HEK293 (cell line): ENCODE data around the gene DENND5A.

Experiments
- CTCF ChIA-PET: fragments of 350-600 bp; formaldehyde crosslinking; extraction: SDS; loops from one replicate; lab custom pipeline; 2021; ENCODE audit warnings: antibody characterized with exemption; lab: Yijun Ruan, JAX
- POLR2A ChIA-PET: fragments of 300-600 bp; formaldehyde crosslinking; extraction: SDS; loops from one replicate; lab custom pipeline; 2020; ENCODE audit warnings: antibody characterized with exemption, inconsistent platforms; lab: Yijun Ruan, JAX
- H3K27ac ChIP-seq: fragments of 200-500 bp; sonication (Bioruptor generic); 2 replicates; pipeline ENCODE4 v1.5.1; 2014; ENCODE audit warnings: low read depth, low read length, control low read depth, inconsistent platforms; ENCODE audit errors: extremely low read depth
- H3K36me3 ChIP-seq, 2 experiments: fragments of 200-500 bp in 1 of 2; sonication (Bioruptor generic) in 1 of 2; 1 replicate in 1 of 2; 2 replicates in 1 of 2; pipeline ENCODE4 v1.5.1; 2014 to 2017; ENCODE audit warnings: inconsistent platforms in 2 of 2, low read length in 2 of 2; ENCODE audit not compliant: control insufficient read depth in 2 of 2, insufficient read depth in 1 of 2
- H3K4me1 ChIP-seq: fragments of 200-500 bp; sonication (Bioruptor generic); 2 replicates; pipeline ENCODE4 v1.5.1; 2014; ENCODE audit warnings: mild to moderate bottlenecking, low read length, inconsistent platforms; ENCODE audit not compliant: control insufficient read depth, insufficient read depth
- H3K4me3 ChIP-seq: 2 replicates; pipeline ENCODE4 v1.5.1; 2011; ENCODE audit warnings: low read depth, mild to moderate bottlenecking, control low read depth, low read length, moderate library complexity
- H3K9me3 ChIP-seq: fragments of 200-500 bp; sonication (Bioruptor generic); 2 replicates; pipeline ENCODE4 v1.5.1; 2014; ENCODE audit warnings: low read depth, low read length, inconsistent platforms; ENCODE audit not compliant: control insufficient read depth, insufficient read depth
- HOXA7 ChIP-seq: sonication (generic); formaldehyde crosslinking; IDR thresholded peaks from 2 replicates; pipeline ENCODE4 v1.8.1; 2022; ENCODE audit warnings: missing genetic modification reagents, borderline replicate concordance
- HOXD13 ChIP-seq: sonication (generic); formaldehyde crosslinking; IDR thresholded peaks from 2 replicates; pipeline ENCODE4 v1.8.0; 2022; ENCODE audit warnings: missing genetic modification reagents, borderline replicate concordance
- SCRT2 ChIP-seq: fragments of 450-650 bp; formaldehyde crosslinking; IDR thresholded peaks from 2 replicates; pipeline ENCODE4 v1.5.1; 2016; ENCODE audit warnings: missing biosample characterization, missing genetic modification characterization
- TCF7L2 ChIP-seq: IDR thresholded peaks from 2 replicates; pipeline ENCODE4 v1.6.1; 2011; ENCODE audit warnings: low read depth, mild to moderate bottlenecking, inconsistent platforms, low read length, moderate library complexity, borderline replicate concordance
- YY2 ChIP-seq: fragments of 450-650 bp; formaldehyde crosslinking; IDR thresholded peaks from 2 replicates; pipeline ENCODE4 v1.5.1; 2016; ENCODE audit warnings: missing biosample characterization, missing genetic modification characterization
- ZBTB1 ChIP-seq: fragments of 450-650 bp; formaldehyde crosslinking; IDR thresholded peaks from 2 replicates; pipeline ENCODE4 v1.5.1; 2016; ENCODE audit warnings: missing biosample characterization, missing genetic modification characterization
- ZBTB21 ChIP-seq: fragments of 450-650 bp; formaldehyde crosslinking; IDR thresholded peaks from 2 replicates; pipeline ENCODE4 v1.5.1; 2017; ENCODE audit warnings: missing biosample characterization, missing genetic modification characterization
- ZEB2 ChIP-seq: fragments of 450-650 bp; formaldehyde crosslinking; IDR thresholded peaks from 2 replicates; pipeline ENCODE4 v1.5.1; 2016; ENCODE audit warnings: missing biosample characterization, missing genetic modification characterization
- ZNF174 ChIP-seq: fragments of 450-650 bp; formaldehyde crosslinking; IDR thresholded peaks from 2 replicates; pipeline ENCODE4 v1.5.0; 2017; ENCODE audit warnings: missing biosample characterization, mild to moderate bottlenecking, missing genetic modification characterization
- ZNF248 ChIP-seq: fragments of 450-650 bp; formaldehyde crosslinking; IDR thresholded peaks from 2 replicates; pipeline ENCODE4 v1.5.1; 2017; ENCODE audit warnings: missing biosample characterization, missing genetic modification characterization
- ZNF335 ChIP-seq: fragments of 450-650 bp; formaldehyde crosslinking; conservative IDR thresholded peaks from 2 replicates; pipeline ENCODE4 v1.5.1; 2016; ENCODE audit warnings: missing biosample characterization, missing genetic modification characterization
- ZNF514 ChIP-seq: fragments of 450-650 bp; formaldehyde crosslinking; IDR thresholded peaks from 2 replicates; pipeline ENCODE4 v1.5.1; 2016; ENCODE audit warnings: missing biosample characterization, missing genetic modification characterization
- ZNF560 ChIP-seq: fragments of 450-650 bp; formaldehyde crosslinking; IDR thresholded peaks from 2 replicates; pipeline ENCODE4 v1.5.1; 2017; ENCODE audit warnings: missing biosample characterization, missing genetic modification characterization, borderline replicate concordance
- TF ChIP-seq, protein P1 (sequence below): fragments of 450-650 bp; formaldehyde crosslinking; IDR thresholded peaks from 2 replicates; pipeline ENCODE4 v1.5.1; 2016; ENCODE audit warnings: missing biosample characterization, missing genetic modification characterization
- TF ChIP-seq, protein P2 (sequence below): fragments of 450-650 bp; formaldehyde crosslinking; IDR thresholded peaks from 2 replicates; pipeline ENCODE4 v1.5.1; 2017; ENCODE audit warnings: missing biosample characterization, mild to moderate bottlenecking, missing genetic modification characterization, moderate library complexity
- TF ChIP-seq, protein P3 (sequence below): fragments of 450-650 bp; formaldehyde crosslinking; IDR thresholded peaks from 2 replicates; pipeline ENCODE4 v1.5.1; 2016; ENCODE audit warnings: missing biosample characterization, missing genetic modification characterization
- TF ChIP-seq, protein P4 (sequence below): fragments of 450-650 bp; formaldehyde crosslinking; IDR thresholded peaks from 2 replicates; pipeline ENCODE4 v1.5.1; 2017; ENCODE audit warnings: missing biosample characterization, missing genetic modification characterization

Gene DENND5A

DNA sequence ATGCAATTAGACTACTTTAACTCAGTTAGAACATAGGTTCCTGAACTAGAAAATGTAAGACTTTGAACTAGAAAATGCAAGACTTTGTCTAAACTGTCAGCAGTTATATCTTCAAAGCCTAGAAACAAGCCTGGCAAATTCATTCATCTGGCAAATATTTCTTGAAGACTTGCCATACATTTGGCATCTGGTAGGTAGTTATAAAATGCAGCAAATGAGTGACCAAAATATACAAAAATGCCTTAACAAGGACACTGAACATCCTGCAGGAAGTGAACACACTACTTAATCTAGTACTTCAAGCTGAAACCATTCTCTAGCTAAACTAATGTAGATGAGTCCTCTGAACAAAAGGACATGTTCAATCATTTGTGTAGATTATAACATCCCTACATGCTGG lies 89.0 kb downstream of the DENND5A start (continued):
- TF ChIP-seq ZEB2 (tag by site-specific recombination) (no peak), TCF7L2 (no peak), ZNF514 (no peak), ZNF174 (tag by site-specific recombination) (no peak), HOXD13 (CRISPR knock-in tag) (no peak)
- TF ChIP-seq, protein P1, sequence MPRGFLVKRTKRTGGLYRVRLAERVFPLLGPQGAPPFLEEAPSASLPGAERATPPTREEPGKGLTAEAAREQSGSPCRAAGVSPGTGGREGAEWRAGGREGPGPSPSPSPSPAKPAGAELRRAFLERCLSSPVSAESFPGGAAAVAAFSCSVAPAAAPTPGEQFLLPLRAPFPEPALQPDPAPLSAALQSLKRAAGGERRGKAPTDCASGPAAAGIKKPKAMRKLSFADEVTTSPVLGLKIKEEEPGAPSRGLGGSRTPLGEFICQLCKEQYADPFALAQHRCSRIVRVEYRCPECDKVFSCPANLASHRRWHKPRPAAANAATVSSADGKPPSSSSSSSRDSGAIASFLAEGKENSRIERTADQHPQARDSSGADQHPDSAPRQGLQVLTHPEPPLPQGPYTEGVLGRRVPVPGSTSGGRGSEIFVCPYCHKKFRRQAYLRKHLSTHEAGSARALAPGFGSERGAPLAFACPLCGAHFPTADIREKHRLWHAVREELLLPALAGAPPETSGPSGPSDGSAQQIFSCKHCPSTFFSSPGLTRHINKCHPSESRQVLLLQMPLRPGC (tag by site-specific recombination), result no peak
- TF ChIP-seq, all 188 proteins: peak for 0

DNA sequence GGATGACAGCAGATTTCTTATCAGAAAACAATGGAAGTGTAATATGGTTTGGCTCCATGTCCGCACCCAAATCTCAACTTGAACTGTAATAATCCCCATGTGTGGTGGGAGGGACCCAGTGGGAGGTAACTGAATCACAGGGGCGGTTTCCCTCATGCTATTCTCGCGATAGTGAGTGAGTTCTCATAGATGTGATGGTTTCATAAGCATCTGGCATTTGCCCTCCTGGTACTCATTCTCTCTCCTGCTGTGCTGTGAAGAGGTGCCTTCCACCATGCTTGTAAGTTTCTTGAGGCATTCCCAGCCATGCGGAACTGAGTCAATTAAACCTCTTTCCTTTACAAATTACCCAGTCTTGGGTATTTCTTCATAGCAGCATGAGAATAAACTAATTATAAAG lies 92.8 kb downstream of the DENND5A start:
- Histone ChIP-seq H3K36me3 (peaks cover 5 to 64% of the 10 kb centered on the region in 2 experiments; a peak in 2 of 3 replicates), H3K9me3 (no peaks in the 10 kb centered on the region), H3K27ac (no peak overlapping the region), H3K4me1 (no peaks in the 10 kb centered on the region), H3K4me3 (no peak overlapping the region)
- CTCF ChIA-PET, result no interaction called here
- TF ChIP-seq, protein P2, sequence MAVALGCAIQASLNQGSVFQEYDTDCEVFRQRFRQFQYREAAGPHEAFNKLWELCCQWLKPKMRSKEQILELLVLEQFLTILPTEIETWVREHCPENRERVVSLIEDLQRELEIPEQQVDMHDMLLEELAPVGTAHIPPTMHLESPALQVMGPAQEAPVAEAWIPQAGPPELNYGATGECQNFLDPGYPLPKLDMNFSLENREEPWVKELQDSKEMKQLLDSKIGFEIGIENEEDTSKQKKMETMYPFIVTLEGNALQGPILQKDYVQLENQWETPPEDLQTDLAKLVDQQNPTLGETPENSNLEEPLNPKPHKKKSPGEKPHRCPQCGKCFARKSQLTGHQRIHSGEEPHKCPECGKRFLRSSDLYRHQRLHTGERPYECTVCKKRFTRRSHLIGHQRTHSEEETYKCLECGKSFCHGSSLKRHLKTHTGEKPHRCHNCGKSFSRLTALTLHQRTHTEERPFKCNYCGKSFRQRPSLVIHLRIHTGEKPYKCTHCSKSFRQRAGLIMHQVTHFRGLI (tag by site-specific recombination), result no peak
- no peak for TF ChIP-seq ZNF335
- TF ChIP-seq ZBTB1 (tag by site-specific recombination), result no peak
- no peak for TF ChIP-seq HOXA7 (CRISPR knock-in tag)
- TF ChIP-seq YY2 (tag by site-specific recombination), result no peak
- TF ChIP-seq ZBTB21, result no peak
- no peak for TF ChIP-seq ZNF560 (tag by site-specific recombination)
- TF ChIP-seq, protein P3, sequence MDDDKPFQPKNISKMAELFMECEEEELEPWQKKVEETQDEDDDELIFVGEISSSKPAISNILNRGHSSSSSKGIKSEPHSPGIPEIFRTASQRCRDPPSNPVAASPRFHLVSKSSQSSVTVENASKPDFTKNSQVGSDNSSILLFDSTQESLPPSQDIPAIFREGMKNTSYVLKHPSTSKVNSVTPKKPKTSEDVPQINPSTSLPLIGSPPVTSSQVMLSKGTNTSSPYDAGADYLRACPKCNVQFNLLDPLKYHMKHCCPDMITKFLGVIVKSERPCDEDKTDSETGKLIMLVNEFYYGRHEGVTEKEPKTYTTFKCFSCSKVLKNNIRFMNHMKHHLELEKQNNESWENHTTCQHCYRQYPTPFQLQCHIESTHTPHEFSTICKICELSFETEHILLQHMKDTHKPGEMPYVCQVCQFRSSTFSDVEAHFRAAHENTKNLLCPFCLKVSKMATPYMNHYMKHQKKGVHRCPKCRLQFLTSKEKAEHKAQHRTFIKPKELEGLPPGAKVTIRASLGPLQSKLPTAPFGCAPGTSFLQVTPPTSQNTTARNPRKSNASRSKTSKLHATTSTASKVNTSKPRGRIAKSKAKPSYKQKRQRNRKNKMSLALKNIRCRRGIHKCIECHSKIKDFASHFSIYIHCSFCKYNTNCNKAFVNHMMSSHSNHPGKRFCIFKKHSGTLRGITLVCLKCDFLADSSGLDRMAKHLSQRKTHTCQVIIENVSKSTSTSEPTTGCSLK (tag by site-specific recombination), result no peak
- TF ChIP-seq, protein P4, sequence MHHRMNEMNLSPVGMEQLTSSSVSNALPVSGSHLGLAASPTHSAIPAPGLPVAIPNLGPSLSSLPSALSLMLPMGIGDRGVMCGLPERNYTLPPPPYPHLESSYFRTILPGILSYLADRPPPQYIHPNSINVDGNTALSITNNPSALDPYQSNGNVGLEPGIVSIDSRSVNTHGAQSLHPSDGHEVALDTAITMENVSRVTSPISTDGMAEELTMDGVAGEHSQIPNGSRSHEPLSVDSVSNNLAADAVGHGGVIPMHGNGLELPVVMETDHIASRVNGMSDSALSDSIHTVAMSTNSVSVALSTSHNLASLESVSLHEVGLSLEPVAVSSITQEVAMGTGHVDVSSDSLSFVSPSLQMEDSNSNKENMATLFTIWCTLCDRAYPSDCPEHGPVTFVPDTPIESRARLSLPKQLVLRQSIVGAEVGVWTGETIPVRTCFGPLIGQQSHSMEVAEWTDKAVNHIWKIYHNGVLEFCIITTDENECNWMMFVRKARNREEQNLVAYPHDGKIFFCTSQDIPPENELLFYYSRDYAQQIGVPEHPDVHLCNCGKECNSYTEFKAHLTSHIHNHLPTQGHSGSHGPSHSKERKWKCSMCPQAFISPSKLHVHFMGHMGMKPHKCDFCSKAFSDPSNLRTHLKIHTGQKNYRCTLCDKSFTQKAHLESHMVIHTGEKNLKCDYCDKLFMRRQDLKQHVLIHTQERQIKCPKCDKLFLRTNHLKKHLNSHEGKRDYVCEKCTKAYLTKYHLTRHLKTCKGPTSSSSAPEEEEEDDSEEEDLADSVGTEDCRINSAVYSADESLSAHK (tag by site-specific recombination), result no peak
- POLR2A ChIA-PET, result no interaction called here

DNA sequence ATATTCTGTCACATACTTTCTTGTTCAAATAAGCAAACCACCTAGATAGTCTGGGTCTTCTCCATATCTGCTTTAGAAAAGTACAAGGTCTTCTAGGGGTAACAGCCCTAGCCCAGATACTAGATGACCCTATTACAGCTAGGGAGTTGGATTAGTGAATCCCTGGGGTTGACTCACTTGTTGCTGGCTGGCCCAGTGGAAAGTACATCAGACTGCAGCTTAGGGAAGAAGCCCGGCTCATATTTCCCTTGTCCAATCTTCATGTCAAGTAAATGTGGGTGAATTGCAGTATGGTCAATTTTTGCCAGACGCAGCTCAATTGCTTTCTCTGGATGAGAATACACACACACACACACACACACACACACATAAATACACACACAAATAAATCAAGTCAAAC lies 94.7 kb downstream of the DENND5A start:
- H3K27ac ChIP-seq, result no peak overlapping the region
- POLR2A ChIA-PET, result interaction anchor here (0.6 to 0.7 kb wide), 2 partner anchors 290 to 1046 kb away, joined by 4 to 5 read pairs; no protein-coding TSS in a partner anchor

More for the DNA sequence above, 94.7 kb downstream of the DENND5A start:
- Histone ChIP-seq H3K4me1 (no peaks in the 10 kb centered on the region), H3K4me3 (no peak overlapping the region), H3K36me3 (peaks cover 0 to 57% of the 10 kb centered on the region in 2 experiments; a peak in 2 of 3 replicates)
- TF ChIP-seq ZNF248 (no peak), SCRT2 (tag by site-specific recombination) (peak; percentile 54; the same call in 1 of the 2 replicates)
- TF ChIP-seq, all 188 proteins: peak for 1
- CTCF ChIA-PET, result interaction anchor here (0.7 to 1.3 kb wide), 2 partner anchors 90 to 337 kb away, joined by 3 to 4 read pairs; no protein-coding TSS in a partner anchor
- no peaks in the 10 kb centered on the region for H3K9me3 ChIP-seq
